HG02571 (cell line): ENCODE data around the gene CAPS.

ENCODE experiments used
- ATAC-seq: cut with Tn5 transposase; IDR thresholded peaks from one replicate; pipeline ENCODE4 v1.9.1; 2021; ENCODE audit warnings: mild to moderate bottlenecking, moderate library complexity; ENCODE audit not compliant: unreplicated experiment

Gene CAPS

DNA sequence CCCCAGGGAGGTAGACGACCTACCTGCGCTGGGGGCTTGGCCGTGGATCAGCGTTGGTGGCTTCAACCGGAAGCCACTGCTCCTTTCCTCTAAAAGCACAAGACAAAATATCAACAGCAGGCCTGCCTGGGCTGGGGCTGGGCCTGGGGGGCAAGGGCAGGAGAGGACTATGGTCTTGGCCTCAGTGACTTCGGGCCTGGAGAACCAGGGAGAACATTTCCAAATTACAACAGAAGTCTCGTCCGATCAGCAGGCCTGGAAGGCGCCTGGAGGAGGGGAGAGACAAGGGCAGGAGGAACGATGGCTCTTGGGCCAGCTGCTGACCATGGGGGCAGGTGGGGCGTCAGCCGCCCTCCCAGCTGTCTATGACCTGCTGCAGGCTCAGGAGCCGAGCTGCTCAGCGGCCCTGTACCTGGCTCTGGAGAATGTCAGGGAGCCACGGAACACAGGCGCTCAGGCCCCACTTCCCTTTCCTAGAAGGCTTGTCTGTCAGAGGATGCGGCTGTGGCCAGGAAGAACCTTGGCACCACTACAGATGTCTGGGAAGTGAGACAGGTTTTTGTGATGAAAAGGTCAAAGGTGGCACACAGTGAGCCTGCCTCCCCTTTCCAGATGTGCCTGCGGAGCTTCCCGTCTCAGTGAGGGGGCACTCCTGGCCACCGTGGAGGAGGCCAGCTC is 19.5 kb downstream of the CAPS start:
- ATAC-seq: no peak

DNA sequence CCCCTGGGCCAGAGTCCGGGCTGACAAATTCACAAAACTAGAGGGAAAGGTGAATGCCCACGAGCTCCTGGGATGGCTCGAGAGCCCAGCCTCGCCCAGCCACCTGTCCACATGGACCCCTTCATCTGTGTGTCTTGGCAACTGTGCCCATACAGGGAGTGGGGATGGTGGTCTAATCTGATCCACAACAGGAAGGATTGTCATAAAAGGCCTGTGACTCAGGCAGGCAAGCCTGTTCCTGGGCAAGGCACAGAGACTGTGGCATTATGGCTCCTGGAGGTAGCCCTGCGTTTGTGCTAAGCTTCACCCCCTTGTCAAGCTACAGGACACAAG is 20.0 kb downstream of the CAPS start:
- ATAC-seq: no peak

DNA sequence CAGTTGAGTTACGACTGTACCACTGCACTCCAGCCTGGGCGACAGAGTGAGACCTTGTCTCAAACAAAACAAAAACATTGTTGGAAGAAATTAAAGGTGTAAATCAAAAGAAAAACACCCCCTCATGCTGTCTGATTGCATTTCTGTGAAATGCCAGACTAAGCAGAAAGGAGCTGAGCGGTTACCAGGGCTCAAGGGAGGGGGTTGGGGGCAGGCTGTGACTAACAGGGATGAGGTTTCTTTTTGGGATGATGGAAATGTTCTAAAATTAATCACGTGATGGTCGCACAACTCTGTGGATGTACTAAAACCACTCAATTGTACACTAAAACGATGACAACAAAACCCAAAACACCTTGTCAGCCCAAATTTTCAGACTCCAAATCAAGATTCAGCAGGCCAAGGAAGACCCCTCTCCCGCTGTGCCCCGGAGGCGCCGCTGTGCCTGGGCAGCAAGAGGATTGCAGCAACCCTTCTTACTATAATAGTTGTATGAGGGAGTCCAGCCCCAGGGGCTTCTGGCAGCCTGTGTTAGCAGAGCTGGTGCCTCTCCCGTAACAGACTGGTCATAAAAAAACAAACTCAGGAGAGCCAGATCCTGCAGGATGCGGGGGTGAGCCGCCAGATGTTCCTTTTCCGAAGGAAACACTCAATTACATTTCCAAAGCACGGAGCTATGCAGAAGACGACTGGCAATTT is 20.9 kb downstream of the CAPS start:
- no peak for ATAC-seq

DNA sequence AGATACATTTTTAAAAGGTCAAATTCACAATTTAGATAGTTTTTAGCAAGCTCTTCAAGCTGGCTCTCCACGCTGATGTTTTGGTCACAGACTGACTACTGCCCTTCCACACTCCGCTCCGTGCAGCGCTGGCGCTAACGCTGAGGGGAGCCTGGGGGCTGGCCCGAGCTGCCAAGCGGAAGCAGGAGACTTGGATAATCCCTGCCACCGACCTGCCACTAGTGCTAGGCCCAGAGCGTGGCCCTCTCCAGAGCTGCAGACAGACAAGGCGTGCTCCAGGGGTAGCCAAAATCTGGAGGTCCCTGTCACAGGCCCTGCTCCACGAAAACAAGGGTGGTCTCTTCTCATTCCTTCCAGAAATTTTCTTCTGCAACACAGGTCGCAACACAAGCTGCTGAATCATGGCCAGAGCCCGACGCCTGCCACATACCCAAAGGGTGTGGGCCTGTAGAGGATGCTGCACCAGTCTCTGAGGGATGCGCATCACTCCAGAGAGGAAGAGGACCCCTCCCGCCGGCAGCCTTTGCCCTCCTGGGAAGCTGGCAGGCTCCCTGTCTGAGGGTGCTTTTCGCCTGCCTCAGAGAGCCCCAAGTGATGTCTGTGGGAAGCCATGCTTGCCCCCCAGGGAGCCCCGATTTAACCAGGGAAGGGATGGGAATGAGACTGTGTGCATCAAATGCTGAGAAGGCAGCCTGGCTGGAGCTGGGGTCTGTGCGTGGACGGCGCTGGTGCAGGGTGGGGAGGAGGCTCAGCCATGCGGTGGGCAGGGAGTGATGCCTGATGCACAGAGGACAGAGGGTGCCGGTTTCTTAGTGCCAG is 21.6 kb downstream of the CAPS start:
- ATAC-seq: no peak

- ATAC-seq: no peak
Measured at GRCh38 chr19:5936292-5936592, 22.2 kb downstream of the CAPS start.

GRCh38 chr19:5937550-5937949 is 23.5 kb downstream of the CAPS start:
- ATAC-seq: no peak

GRCh38 chr19:5940260-5941208 is 26.5 kb downstream of the CAPS start:
- no peak for ATAC-seq

- ATAC-seq: no peak
Measured at GRCh38 chr19:5941673-5942072, 27.6 kb downstream of the CAPS start.

GRCh38 chr19:5943045-5943444 is 29.0 kb downstream of the CAPS start:
- no peak for ATAC-seq

GRCh38 chr19:5943623-5944022 is 29.6 kb downstream of the CAPS start:
- ATAC-seq: no peak

- no peak for ATAC-seq
Measured at GRCh38 chr19:5947435-5947834, 33.4 kb downstream of the CAPS start.

DNA sequence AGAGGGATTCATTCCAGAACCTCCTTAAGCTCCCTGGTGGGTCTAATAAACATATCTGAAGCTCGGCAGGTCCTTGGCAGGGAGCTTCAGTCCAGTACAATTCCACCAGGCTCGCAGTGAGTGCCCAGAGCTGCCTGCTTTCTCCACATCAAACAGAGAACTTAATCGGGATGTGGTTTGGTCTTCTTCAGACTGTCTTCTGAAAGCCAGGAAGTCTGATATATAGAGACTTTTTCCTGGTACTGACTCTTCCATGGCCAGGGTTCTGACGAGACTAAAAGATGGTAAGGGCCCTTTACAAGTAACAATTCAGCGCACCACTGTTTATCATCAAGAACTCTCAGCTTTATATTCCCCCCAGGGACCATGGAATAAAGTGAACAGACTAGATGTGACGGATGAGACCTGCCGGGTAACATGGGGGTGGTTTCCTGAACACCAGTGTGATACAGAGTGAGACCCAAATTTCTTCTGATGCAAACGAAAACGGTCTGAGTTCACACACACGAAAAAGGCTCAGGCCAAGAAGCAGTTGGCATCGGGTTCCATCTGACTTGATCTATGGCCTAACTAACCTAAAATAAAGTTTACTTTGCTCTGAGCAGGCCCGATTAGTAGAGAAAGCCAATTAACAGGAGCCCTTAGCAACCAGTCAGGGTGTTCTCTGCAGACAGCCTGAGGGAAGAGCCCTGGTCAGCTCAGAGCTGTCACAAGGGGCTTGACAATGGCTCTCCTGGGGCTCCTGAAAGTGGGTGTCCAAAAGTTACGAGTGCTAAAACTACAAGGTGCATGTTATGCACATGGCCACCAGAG is 34.9 kb downstream of the CAPS start:
- ATAC-seq: no peak

- ATAC-seq: no peak
Measured at GRCh38 chr19:5949792-5950305, 35.8 kb downstream of the CAPS start.

- ATAC-seq: no peak
Measured at GRCh38 chr19:5950741-5951140, 36.7 kb downstream of the CAPS start.

DNA sequence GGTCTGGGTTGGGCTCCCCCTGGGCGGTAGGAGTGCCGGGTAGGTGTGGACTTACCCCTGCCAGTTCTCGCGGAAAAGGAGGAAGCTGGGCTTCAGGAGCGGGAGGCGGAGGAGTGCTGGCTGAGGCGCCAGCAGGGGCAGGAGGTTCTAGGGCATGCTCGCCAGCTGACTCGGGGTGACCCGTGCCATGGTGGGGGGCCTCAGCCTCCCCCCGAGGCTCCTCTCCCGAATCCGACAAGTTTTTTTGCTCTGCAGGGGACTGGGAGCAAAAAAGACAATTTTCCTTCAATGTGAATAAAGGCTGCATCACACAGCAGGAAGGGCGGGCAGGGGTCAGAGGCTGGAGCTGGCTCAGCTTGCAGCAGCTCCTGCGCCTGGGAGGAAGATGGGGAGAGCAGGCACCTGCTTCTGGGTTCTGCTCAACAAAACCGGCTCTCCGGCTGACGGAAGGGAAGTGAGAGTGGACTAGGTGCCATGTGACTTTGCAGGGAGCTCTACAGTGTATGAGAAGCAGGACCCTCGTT is 37.3 kb downstream of the CAPS start:
- ATAC-seq: no peak

GRCh38 chr19:5952193-5953029 is 38.4 kb downstream of the CAPS start:
- no peak for ATAC-seq

- no peak for ATAC-seq
Measured at GRCh38 chr19:5953030-5953589, 39.1 kb downstream of the CAPS start.

- no peak for ATAC-seq
Measured at GRCh38 chr19:5953680-5954213, 39.7 kb downstream of the CAPS start.
